GM23248 (cell line): Measurements from ENCODE around the gene SLC9B2. TPM values are rescaled to one million over a fixed set of nuclear protein-coding genes. Genes with fewer than 3 reads are reported as not detected.

ENCODE experiments used
- DNase-seq: peaks from one replicate; pipeline ENCODE4 v3.0.0-alpha.2; 2015
- H2AFZ ChIP-seq: fragments of 200-600 bp; sonication (generic); 2 replicates; pipeline ENCODE4 v1.6.1; 2016; ENCODE audit warnings: antibody characterized with exemption
- H3F3A ChIP-seq: fragments of 200-600 bp; sonication (generic); 2 replicates; pipeline ENCODE4 v1.6.1; 2016; ENCODE audit warnings: mild to moderate bottlenecking, antibody characterized with exemption, mixed run types; ENCODE audit not compliant: insufficient read depth
- H3K27ac ChIP-seq: fragments of 200-600 bp; sonication (generic); 2 replicates; pipeline ENCODE4 v1.5.1; 2016; ENCODE audit warnings: mild to moderate bottlenecking
- H3K27me3 ChIP-seq: fragments of 200-600 bp; sonication (generic); replicated peaks from 2 replicates; pipeline ENCODE4 v1.6.1; 2016; ENCODE audit warnings: mild to moderate bottlenecking; ENCODE audit not compliant: insufficient read depth
- H3K36me3 ChIP-seq: fragments of 200-600 bp; sonication (generic); 2 replicates; pipeline ENCODE4 v1.6.1; 2016; ENCODE audit warnings: low read depth, mild to moderate bottlenecking
- H3K4me1 ChIP-seq: fragments of 200-600 bp; sonication (generic); 2 replicates; pipeline ENCODE4 v1.6.1; 2016; ENCODE audit warnings: mild to moderate bottlenecking; ENCODE audit not compliant: insufficient read depth
- H3K4me2 ChIP-seq: fragments of 200-600 bp; sonication (generic); one replicate; pipeline ENCODE4 v1.6.1; 2016; ENCODE audit warnings: mild to moderate bottlenecking; ENCODE audit not compliant: unreplicated experiment
- H3K4me3 ChIP-seq: fragments of 200-600 bp; sonication (generic); 2 replicates; pipeline ENCODE4 v1.5.1; 2016; ENCODE audit warnings: mild to moderate bottlenecking
- H3K79me2 ChIP-seq: fragments of 200-600 bp; sonication (generic); 2 replicates; pipeline ENCODE4 v1.6.1; 2016; ENCODE audit warnings: mild to moderate bottlenecking; ENCODE audit not compliant: insufficient read depth
- H3K9ac ChIP-seq: fragments of 200-600 bp; sonication (generic); 2 replicates; pipeline ENCODE4 v1.6.1; 2016; ENCODE audit warnings: mild to moderate bottlenecking
- H3K9me2 ChIP-seq: fragments of 200-600 bp; sonication (generic); 2 replicates; pipeline ENCODE4 v1.6.1; 2016; ENCODE audit warnings: mixed run types, mild to moderate bottlenecking, moderate library complexity; ENCODE audit not compliant: insufficient read depth
- H3K9me3 ChIP-seq: fragments of 200-600 bp; sonication (generic); one replicate; pipeline ENCODE4 v1.6.1; 2017; ENCODE audit warnings: low read depth
- H4K20me1 ChIP-seq: fragments of 200-600 bp; sonication (generic); 2 replicates; pipeline ENCODE4 v1.6.0; 2016; ENCODE audit not compliant: insufficient read depth
- EZH2 ChIP-seq: fragments of 200-600 bp; sonication (generic); IDR thresholded peaks from 2 replicates; pipeline ENCODE4 v1.6.1; 2018; ENCODE audit warnings: antibody characterized with exemption, mild to moderate bottlenecking; ENCODE audit not compliant: insufficient read depth, poor library complexity, severe bottlenecking
- EZH2phosphoT487 ChIP-seq: fragments of 200-600 bp; sonication (generic); IDR thresholded peaks from 2 replicates; pipeline ENCODE4 v1.6.1; 2018; ENCODE audit warnings: antibody characterized with exemption, moderate library complexity, mild to moderate bottlenecking, low read depth; ENCODE audit not compliant: insufficient read depth
- WGBS, 2 experiments: methylation state at CpG; one replicate each; pipeline ENCODE4 v1.1.6; 2015 to 2017; ENCODE audit warnings: low lambda C conversion rate in 2 of 2, low coverage in 1 of 2; ENCODE audit errors: missing lambda C conversion rate in 2 of 2; 5-methylcytosine and 5-hydroxymethylcytosine counted together
- in situ Hi-C: fragments of 300-500 bp; cut with MboI; formaldehyde crosslinking; loops from 2 replicates; pipeline ENCODE4 v1.15.0; 2020
- polyA plus RNA-seq: library from polyadenylated mRNA; unstranded; fragments of >200 nt; fragmentation: Nextera tagmentation; extraction: Ambion mirVana; gene quantifications from 2 replicates; pipeline ENCODE4 v1.2.1, GENCODE V29; 2016
- total RNA-seq: library from RNA; depleted of rRNA; stranded (reverse); fragments of >200 nt; shearing (Covaris generic); gene quantifications from 2 replicates; pipeline ENCODE4 v1.2.3, GENCODE V29; 2014; rRNA removed

Gene SLC9B2, protein sequence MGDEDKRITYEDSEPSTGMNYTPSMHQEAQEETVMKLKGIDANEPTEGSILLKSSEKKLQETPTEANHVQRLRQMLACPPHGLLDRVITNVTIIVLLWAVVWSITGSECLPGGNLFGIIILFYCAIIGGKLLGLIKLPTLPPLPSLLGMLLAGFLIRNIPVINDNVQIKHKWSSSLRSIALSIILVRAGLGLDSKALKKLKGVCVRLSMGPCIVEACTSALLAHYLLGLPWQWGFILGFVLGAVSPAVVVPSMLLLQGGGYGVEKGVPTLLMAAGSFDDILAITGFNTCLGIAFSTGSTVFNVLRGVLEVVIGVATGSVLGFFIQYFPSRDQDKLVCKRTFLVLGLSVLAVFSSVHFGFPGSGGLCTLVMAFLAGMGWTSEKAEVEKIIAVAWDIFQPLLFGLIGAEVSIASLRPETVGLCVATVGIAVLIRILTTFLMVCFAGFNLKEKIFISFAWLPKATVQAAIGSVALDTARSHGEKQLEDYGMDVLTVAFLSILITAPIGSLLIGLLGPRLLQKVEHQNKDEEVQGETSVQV
- total RNA-seq, result 17.5 and 30.9 TPM in 2 replicates
- polyA plus RNA-seq, result 23.6 and 23.7 TPM in 2 replicates

GRCh38 chr4:103076747-103077347, at the start of gene SLC9B2:
TSS of gene SLC9B2 (minus strand) at chr4:103076761. CDS start at chr4:103067550, 9,211 bp downstream.
- H2AFZ ChIP-seq, result peak within 1 kb of the TSS; percentile 94
- peak within 1 kb of the TSS; percentile 92 for H3K9ac ChIP-seq
- H3F3A ChIP-seq, result peaks cover 23% of the 10 kb centered on the region
- in situ Hi-C loops, result no loop called here
- 21 to 25% methylated on average over 18 to 21 of the region's 21 CpGs for WGBS, 2 experiments
- no peak for DNase-seq
- peaks cover 53% of the 10 kb centered on the region for H3K79me2 ChIP-seq
- no peaks in the 10 kb centered on the region for H3K9me2 ChIP-seq
- peak within 1 kb of the TSS; percentile 82 for H3K4me3 ChIP-seq
- peak within 1 kb of the TSS; percentile 89 for H3K27ac ChIP-seq
- H3K4me2 ChIP-seq, result peak within 1 kb of the TSS; percentile 78
- H4K20me1 ChIP-seq, result no peaks in the 10 kb centered on the region
- H3K9me3 ChIP-seq, result no peaks in the 10 kb centered on the region
- H3K36me3 ChIP-seq, result no peaks in the 10 kb centered on the region
- H3K4me1 ChIP-seq, result peaks cover 29% of the 10 kb centered on the region
- TF ChIP-seq EZH2 (no peak), EZH2phosphoT487 (no peak)
- H3K27me3 ChIP-seq, result no peaks in the 10 kb centered on the region

DNA sequence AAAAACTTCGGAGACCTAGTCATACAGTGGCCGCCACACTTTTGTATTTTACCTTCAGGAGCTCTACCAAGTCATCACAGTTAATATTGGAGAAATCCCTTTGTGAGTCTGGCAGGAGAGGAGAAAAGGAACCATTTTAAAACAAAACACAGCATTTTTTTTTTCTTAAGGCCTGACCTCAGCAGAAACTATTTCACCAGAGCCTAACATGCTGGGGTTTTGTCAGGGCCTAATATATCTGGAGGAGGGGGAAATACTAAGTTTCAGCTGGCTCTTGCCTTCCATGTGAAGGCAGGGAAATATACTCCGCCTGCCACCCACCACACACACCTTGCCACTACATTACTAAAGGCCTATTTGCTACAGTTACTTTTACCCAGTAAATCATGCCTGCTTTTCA, 49.6 kb upstream of the SLC9B2 start:
- no peaks in the 10 kb centered on the region for H3K9me2 ChIP-seq
- WGBS, 2 experiments, result 100% methylated on average over 3 of the region's 3 CpGs
- no peaks in the 10 kb centered on the region for H3K79me2 ChIP-seq
- no peak overlapping the region for H3K4me3 ChIP-seq
- TF ChIP-seq EZH2 (no peak), EZH2phosphoT487 (no peak)
- no peaks in the 10 kb centered on the region for H3K4me1 ChIP-seq
- H4K20me1 ChIP-seq, result no peaks in the 10 kb centered on the region
- no peak overlapping the region for H3K27ac ChIP-seq
- no peak overlapping the region for H3K4me2 ChIP-seq
- no peak overlapping the region for H2AFZ ChIP-seq
- H3F3A ChIP-seq, result no peaks in the 10 kb centered on the region
- no peaks in the 10 kb centered on the region for H3K27me3 ChIP-seq
- H3K36me3 ChIP-seq, result peaks cover 11% of the 10 kb centered on the region
- in situ Hi-C loops, result no loop called here
- DNase-seq, result no peak
- peaks cover 5% of the 10 kb centered on the region for H3K9me3 ChIP-seq
- H3K9ac ChIP-seq, result no peak overlapping the region

DNA sequence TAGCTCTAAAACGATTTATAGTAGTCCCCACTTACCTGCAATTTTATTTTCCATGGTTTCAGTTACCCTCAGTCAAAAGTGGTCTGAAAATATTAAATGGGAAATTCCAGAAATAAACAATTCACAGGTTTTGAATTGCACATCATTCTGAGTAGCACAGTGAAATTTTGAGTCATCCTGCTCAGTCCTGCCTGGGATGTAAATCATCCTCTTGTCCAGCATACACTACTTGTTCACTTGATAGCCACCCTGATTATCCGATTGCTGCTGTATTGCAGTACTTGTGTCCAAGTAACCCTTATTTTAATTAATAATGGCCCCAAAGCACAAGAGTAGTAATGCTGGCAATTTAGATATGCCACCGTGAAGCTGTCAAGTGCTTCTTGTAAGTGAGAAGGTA, 46.6 kb upstream of the SLC9B2 start:
- Histone ChIP-seq H3K27me3 (no peaks in the 10 kb centered on the region), H3F3A (no peaks in the 10 kb centered on the region), H3K9me3 (peaks cover 4% of the 10 kb centered on the region), H3K4me3 (no peak overlapping the region), H3K9me2 (no peaks in the 10 kb centered on the region), H3K4me2 (no peak overlapping the region), H3K4me1 (no peaks in the 10 kb centered on the region), H4K20me1 (no peaks in the 10 kb centered on the region), H3K27ac (no peak overlapping the region), H3K36me3 (peaks cover 6% of the 10 kb centered on the region; the same call in 1 of the 2 replicates), H3K79me2 (no peaks in the 10 kb centered on the region), H2AFZ (no peak overlapping the region), H3K9ac (no peak overlapping the region)
- WGBS, 2 experiments, result 95 to 96% methylated on average over 3 of the region's 3 CpGs
- no peak for TF ChIP-seq EZH2
- TF ChIP-seq EZH2phosphoT487, result no peak
- no peak for DNase-seq
- in situ Hi-C loops, result no loop called here

- DNase-seq, result no peak
Measured at GRCh38 chr4:103118166-103118565, 41.6 kb upstream of the SLC9B2 start.

More at GRCh38 chr4:103118166-103118565, 41.6 kb upstream of the SLC9B2 start:
- H3K9ac ChIP-seq, result no peak overlapping the region
- no peaks in the 10 kb centered on the region for H3K4me1 ChIP-seq
- TF ChIP-seq EZH2phosphoT487, result no peak
- TF ChIP-seq EZH2, result no peak
- H2AFZ ChIP-seq, result no peak overlapping the region
- no peaks in the 10 kb centered on the region for H3F3A ChIP-seq
- H3K4me3 ChIP-seq, result no peak overlapping the region
- no peak overlapping the region for H3K4me2 ChIP-seq
- H3K27me3 ChIP-seq, result no peaks in the 10 kb centered on the region
- no peaks in the 10 kb centered on the region for H3K9me2 ChIP-seq
- no peaks in the 10 kb centered on the region for H3K9me3 ChIP-seq
- no peaks in the 10 kb centered on the region for H4K20me1 ChIP-seq
- H3K27ac ChIP-seq, result no peak overlapping the region
- 0 out of 2 replicates have a peak, but pooled peaks cover 3% of the 10 kb centered on the region for H3K36me3 ChIP-seq
- WGBS, 2 experiments, result 58 to 74% methylated on average over 1 of the region's 1 CpG
- in situ Hi-C loops, result no loop called here
- no peaks in the 10 kb centered on the region for H3K79me2 ChIP-seq
